Measurements from ENCODE around the gene MYO16.
"Not testable (repeated sequence)": the region's sequence is repeated elsewhere in the genome, so short reads cannot be mapped to it uniquely, and the experiment has no call there.

The MYO16 gene

DNA sequence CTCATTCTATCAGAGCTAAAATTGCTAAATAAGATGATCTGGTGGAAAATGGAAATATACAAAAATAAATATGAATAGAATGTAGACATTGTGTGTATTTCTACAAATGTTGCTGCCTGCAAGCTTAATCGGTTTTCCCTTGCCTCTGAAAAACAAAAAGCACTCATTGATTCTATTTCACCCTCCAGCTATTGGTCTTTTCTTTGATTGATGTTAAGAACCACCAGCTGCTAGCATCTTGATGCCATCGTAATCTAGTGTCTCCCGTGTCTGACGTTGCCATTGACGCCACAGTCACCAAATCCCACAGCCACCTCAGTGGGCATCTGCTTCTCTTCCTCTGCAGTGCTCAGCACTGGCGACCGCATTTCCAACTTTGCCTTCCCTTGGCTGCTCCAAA, 461.8 kb downstream of the MYO16 start:
- DNase-seq, result no peak

DNA sequence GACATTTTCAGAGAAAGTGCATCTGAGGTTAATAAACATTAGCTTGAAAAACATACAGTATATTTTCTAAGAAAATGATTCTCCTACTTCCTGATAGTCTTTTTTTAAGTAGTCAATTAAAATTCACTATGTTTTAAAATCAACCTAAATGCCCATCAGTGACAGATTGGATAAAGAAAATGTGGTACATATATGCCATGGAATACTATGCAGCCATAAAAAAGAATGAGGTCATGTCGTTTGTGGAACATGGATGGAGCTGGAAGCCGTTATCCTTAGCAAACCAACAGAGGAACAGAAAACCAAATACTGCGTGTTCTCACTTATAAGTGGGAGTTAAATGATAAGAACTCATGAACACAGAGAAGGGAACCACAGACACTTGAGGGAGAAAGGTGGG, 462.8 kb downstream of the MYO16 start:
- not testable (repeated sequence) for DNase-seq

- DNase-seq, result no peak
Measured at GRCh38 chr13:109093998-109094397, 464.6 kb downstream of the MYO16 start.

DNA sequence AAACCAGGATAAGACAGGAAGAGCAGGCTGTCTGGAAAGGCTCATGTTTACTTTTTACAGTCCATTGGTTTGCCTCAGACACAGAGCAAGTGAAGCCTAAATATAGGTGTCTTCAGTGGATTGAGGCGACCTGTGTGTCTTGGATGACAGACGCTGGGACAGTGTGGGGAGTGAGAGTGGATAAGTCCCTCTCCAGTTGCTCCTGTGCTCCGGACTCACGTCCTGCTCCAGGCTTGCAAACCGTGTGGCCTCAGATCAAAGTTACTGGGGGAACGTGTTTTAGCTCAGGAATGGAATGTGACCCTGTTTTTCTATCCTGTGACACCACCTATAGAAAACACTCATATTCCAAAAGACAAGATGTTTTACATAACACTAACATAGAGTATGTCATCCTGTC, 465.7 kb downstream of the MYO16 start:
- no peak for DNase-seq

DNA sequence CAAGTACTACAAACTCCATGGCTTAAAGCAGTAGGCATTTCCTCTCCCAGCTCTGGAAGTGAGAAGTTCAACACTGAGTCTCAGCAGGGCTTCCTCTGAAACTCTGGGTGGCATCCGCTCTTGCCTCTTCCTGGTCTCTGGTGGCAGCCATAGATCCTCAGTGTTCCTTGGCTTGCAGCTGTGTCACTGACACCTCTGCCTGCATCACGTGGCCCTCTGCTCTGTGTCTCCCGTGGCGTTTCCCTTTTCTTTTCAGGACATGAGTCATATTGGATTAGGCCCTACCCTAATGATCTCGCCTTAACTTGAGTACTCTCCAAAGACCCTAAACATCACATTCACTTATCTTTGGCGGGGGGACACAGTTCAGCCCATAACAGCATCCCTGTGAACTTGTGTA, 466.7 kb downstream of the MYO16 start:
- no peak for DNase-seq

DNA sequence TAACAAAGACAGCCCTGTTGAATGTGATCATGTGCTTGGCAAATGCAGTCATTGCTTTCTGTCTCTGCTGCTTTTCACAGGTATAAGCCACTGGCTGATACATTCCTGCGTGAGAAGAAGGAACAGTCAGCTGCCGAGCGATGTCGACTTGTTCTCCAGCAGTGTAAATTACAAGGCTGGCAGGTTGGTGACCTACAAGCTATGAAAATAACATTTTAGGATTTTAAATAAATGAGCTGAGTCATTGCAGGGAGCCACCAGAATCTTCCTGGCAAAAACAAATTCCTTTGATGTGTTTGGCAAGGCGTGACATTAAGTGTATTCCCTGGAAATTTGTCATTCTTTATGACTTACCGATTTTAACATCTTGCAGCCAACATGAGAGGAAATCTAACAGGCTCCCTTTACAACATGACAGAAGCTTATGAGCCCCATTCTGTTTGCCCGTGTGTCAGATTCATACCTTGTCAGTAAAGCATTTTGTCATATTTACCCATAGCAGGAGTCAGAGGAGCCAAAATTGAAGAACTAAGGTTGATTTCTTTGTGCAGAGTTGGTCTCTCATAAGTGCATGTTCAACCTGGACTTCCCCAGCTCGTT, 471.4 kb downstream of the MYO16 start:
- no peak for DNase-seq

- no peak for DNase-seq
Measured at GRCh38 chr13:109101550-109102144, 472.2 kb downstream of the MYO16 start.

DNA sequence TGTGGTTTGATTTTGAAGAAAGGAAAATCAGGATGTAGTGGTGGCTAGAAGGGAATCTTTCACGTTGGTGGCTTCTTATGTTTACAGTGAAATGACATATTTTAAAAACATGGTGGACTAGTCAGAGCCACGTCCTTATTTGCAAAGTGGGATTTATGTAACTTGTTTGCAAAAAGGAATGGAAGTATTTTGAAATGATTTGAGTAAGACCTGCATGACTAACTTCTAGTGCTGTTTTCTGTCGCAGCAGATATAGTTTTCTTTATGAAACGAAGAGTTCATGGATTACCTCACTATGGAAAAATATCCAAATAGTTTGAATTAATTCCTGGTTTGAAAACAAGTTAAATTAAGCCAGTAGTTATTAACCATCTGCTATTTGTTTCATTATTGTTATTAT, 476.5 kb downstream of the MYO16 start:
- DNase-seq, result no peak

GRCh38 chr13:109110159-109110558, 480.7 kb downstream of the MYO16 start:
- no peak for DNase-seq

DNA sequence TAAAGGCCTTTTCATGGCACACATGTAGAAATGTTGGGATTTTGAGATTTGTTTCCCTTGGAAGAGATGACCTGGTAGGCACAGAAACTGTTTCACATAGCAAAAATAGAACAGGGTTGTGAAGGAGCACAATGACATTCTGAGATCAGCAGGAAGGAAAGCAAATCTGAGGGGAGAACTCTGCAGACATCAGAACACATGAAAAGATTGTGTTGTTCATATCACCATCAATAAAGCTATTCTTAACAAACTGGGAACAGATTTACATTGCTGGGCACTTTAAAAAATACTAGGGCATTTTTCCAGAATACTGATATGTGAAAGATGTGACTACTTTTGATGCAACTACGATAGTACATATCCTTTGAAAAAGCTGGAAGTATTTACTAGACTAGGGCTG, 481.7 kb downstream of the MYO16 start:
- no peak for DNase-seq

DNA sequence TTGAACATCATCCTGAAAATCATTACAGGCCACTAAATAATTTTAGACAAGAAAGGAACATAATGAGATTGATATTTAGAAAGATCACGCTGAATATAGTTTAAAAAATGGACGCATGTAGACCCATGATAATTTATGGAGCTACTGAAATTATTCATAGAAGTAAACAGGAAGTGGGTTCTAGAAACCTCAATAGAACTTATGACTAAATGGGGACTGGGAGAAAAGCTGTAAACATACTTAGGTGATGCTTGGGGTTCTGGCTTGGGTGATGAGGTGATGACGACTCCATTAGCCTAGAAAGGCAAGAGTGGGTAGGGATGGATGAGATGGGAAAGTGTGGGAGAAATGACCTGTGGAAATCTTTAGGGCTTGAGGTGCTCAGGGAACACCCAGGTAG, 484.0 kb downstream of the MYO16 start:
- DNase-seq, result no peak

DNA sequence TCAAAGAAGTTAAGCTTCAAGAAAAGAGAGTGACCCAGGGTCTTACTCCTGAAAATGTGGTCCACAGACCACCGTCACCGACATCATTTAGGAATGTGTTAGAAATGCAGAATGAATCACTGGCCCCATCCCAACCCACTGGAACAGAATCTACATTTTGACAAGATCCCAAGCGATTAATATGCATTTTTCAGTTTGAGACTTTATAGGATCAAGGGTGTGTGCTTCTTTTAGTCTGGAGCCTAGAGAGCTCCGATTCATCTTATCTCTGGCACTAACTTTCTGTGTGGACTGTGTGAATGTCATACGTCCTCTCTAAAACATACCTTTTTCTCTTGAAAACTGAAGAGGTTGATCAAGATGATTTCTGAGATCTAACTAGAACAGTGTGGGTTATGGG, 484.8 kb downstream of the MYO16 start:
- no peak for DNase-seq

DNA sequence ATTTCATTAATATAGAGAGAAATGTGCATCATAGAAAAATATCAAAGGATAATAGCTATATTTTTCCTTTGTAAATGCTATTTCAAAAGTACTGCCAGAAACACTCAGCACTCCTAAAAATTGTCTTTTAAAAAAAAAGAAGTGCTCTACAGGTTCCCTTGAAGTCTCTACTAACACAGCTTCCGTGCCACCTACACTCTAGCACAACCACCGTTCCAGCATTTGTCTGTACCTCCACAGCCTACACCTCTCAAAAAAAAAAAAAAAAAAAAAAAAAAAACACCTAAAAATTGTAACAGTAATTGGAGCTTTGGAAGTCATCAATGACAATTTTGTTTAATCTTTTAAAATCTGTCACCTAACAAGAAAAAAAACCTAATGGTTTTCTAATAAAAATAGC, 485.6 kb downstream of the MYO16 start:
- DNase-seq, result no peak

- DNase-seq, result no peak
Measured at GRCh38 chr13:109118521-109118920, 489.1 kb downstream of the MYO16 start.

- DNase-seq, result no peak
Measured at GRCh38 chr13:109119896-109120295, 490.5 kb downstream of the MYO16 start.

DNA sequence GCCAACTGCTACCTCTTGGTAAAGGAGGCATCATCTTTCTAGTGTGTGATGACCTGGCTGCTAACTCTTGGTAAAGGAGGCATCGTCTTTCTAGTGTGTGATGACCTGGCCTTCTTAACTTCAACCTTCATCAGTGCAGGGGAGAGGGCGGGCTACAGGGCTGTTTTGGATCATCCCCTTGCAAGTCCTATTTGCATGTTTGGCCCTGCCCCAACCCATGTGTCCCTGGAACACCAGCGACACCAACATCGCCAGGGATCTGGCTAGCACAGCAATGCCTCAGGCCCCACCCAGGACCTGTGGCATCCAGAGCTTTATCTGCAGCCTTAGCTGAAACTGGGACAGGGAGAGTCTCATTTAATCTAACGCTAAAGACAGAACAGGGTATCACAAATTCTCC, 492.4 kb downstream of the MYO16 start:
- no peak for DNase-seq

- no peak for DNase-seq
Measured at GRCh38 chr13:109123971-109124370, 494.6 kb downstream of the MYO16 start.

- DNase-seq, result no peak
Measured at GRCh38 chr13:109126178-109126577, 496.8 kb downstream of the MYO16 start.

GRCh38 chr13:109126891-109127641, 497.7 kb downstream of the MYO16 start:
- no peak for DNase-seq

GRCh38 chr13:109128121-109128520, 498.7 kb downstream of the MYO16 start:
- DNase-seq, result no peak

DNA sequence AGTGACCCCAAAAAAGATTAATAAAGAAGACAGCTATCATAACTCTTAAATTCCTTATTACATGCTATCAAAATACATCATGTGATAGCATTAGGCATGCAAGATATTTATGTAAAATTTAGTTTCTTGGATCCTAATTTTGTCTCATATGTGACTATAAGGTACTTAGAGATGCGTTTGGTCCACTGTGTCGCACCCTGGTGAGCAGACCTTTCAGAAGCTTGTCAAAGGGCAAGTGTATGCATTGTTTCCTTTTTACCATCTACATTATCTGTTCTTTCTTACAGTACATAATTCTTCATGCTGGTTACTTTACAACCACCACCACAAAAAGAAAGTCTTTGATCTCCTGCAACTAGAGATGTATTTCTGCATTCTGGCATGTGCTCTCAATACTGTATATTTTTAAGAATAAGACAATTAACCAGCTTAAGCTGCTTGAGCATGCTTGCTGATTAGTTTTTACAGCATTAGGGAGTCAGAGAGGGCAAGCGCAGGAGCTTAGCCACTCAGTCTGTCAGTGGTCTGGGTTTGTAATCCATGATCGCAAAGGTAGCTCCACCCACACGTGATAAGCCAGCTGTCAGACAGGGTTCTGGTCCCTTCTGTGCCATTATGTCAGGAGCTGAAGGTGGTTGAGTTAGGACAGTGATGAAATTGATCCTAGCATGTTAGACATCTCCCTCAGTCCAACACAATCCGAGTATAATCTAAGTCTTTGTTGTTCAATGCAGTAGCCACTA, 500.9 kb downstream of the MYO16 start:
- DNase-seq, result no peak

- peak in 1 of 2 donors; percentile 21 for DNase-seq
Measured at GRCh38 chr13:109131698-109132257, 502.4 kb downstream of the MYO16 start.

GRCh38 chr13:109135018-109135417, 505.6 kb downstream of the MYO16 start:
- DNase-seq, result no peak
